HPDE6-E6E7 (cell line): ENCODE measurements around the gene HOXA7.

Source experiments
- DNase-seq: peaks from one replicate; pipeline ENCODE4 v3.0.0; 2011; ENCODE audit warnings: missing footprints; ENCODE audit errors: extremely low spot score

The HOXA7 gene

DNA sequence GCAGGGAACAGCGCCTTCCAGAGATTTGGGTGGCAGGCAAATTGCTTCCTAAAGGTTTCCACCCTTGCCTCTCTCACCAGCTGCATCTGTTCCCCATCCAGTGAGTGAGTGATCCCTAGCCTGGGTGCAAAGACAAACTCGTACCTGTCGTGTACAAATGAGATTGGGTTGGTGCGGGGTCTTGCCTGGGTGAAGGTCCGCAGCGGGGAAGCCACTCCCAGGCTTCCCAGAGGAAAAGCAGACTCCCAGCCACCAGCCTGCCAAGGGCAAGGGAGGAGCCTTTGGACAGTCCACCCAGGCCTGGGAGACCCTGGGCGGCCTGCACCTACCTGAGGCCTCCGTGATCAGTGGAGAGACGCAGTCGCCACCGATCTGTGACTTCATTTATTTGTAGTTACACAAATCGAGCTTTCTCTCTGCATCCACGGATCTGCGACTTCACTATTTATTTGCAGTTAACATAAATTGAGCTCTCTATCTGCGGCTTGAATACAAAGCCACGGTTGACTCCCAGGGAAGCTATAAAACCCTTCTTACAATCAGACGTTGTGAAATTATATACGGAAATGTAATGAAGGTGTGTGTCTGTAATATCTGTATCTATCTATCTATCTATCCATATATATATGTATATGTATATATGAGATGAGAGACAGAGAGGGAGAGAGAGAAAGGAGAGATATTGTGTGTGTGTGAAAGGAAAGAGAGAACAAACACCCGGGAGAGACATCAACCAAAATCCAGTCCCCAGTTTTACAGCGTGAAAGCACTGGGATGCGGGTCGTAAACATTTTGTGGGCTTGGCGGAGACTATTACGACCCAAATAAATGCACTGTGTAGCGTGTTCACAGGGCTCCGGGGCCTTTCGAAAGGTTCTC lies 3.0 kb upstream of the HOXA7 start:
- DNase-seq: no peak

DNA sequence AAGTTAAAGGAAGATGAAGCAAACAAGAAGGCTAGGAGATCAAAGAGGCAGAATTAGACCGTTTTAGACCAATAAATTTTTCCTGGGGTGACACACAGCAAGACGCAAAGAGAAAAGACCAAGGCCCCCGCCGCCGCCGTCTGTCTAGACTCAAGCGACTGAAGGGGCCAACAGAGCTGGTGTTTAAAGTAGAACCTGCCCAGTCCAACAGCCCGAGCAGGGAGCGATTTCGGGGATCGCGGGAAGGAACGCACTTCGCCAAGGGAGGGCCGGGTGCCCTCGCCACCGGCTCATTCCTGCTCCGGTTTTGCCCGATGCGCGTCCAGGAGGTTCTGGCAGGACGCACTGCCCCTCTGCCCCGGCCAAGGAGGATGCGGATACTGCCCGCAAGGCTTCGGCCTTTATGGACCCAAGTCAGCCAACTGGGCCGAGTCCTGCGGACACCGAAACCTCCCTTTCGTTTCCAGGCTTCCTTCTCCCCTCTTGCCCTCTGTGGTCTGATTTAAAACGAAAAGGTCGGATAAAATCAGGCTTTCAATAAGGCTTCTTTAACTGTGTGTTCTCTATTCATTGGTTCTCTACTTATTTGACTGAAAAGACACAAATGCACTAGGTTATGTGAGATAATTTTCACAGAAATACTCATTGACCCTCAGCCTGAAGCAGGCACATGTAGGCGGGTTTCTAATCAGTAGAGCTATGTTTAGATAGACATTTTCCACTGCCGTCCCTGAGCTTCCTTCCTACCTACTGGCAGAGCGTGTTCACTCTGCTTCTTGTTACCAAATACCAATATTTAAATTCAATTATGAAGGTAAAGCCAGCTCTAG lies 2.2 kb upstream of the HOXA7 start:
- DNase-seq: no peak

DNA sequence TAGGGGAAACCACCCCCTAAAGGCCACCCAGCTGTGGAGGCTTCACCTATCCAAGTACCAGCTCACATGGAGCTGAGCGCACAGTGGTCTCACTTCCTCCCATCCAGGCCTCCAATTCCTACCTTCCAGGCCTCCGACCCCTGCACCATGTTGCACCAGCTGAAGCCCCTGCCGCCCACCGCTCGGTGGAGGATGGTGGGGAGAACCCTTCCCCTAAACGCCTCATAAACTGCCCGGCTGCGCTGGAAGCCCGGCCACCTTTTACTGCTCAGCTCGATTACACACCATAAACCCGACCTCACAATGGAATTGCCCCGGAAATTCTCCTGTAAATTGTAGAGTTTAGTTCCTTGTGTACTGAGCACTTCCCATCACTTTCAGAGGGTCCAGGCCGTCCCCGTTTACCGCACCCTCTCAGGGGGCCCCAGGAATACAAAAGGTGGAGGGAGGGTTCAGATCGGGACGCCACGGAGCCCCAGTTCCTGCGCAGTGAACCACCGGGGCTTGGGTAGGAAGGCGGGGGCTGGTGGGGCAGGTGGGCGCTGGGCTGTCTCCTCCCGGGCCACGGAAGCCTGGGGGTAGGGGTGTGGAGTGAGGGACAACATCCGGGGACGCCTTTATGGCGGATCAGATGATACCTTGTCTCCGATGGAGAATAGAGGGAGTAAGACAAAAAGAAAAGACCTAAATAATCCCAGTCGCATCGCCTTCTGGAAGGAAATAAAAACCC lies 1.4 kb upstream of the HOXA7 start:
- DNase-seq: no peak

DNA sequence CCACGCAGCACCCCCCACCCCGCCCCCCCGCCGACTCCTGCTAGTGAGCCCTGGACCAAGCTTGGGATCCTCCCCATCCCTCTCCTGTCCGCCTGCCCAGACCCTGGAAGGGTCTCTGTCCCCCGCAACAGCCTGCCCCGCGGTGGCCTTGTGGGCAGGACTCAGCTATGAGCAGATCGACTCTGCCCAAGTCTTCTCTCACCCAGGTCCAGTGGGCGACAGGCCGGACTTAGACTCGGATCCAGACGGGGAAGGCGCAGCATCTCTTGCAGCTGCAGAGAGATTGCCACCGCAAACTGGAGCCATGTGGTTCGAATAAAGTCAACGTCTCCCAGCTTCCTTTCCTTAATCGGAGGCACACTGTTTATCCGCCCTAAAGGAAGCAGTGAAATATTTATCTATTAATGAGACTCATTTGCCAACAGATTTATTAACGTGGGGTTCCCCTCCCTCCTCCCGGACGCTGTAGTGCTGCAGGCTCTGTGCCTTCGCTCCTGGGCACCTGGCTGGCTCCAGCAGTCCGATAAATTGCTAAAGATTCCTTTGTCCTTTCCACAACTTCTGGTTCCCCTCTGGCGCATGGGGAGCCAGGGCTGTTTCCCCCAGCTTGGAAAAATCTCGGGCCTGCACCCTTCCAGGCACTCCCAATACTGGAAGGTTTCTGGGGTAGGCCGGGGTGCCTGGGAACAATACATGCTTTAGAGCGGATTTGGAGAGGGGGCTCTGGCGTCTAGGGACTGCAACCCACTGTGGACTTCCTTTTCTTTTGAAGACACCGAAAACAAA lies 634 bp upstream of the HOXA7 start:
- DNase-seq: no peak

DNA sequence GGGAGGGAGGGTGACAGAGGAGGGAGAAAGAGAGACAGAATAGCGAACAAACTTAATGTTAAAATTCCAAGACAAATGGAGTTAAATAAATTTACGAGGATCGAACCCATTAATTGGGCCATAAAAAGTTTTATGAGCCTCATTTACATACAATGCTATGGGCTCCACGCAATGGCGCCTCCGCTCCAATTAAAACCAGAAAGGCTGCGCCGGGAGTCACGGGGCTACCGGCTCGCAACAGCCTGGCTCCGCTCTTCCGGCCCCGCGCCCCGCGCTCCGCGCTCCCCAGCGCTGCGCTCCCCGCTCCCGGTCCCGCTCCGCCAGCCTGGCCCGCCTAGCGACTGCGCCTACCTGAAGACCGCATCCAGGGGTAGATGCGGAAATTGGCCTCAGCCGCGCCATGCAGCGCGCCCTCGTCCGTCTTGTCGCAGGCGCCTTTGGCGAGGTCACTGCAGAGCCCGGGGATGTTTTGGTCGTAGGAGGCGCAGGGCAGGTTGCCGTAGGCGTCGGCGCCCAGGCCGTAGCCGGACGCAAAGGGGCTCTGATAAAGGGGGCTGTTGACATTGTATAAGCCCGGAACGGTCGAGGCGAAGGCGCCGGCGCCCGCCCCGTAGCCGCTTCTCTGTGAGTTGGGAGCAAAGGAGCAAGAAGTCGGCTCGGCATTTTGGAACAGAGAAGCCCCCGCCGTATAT lies 513 bp downstream of the HOXA7 start:
- no peak for DNase-seq

DNA sequence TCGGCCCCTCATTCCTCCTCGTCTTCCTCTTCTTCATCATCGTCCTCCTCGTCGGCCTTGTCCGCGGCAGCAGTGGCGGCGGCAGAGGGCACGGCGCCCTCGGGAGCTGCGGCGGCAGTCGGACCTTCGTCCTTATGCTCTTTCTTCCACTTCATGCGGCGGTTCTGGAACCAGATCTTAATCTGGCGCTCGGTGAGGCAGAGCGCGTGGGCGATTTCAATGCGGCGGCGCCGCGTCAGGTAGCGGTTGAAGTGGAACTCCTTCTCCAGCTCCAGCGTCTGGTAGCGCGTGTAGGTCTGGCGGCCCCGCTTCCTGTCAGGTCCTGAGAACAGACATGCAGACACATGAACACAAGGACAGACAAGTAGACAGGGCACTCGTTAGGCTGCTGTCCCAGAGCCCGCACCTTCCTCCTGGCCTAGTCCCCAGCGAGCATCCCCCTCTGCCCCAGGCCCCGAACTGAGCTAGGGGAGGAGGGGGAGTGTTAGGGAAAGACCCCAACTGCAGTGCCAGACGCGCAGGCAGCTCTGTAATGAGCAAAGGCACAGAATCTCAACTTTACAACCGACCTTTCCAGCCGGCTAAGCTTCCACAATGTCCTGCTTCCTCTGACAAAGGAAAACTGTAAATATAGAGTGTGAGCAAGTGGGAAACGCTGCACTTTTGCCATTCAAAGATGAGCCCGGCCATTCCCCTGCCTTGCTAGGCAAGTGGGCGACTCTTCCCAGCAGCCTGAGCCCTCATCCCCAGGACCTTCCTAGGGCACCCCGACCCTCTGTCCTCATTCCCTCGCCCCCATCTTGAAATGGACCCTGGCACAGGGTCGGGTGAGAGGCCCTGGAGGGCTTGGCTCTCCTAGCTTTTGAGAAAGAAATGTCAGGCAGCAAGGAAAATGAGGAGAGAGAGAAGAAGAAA lies 1.3 kb downstream of the HOXA7 start:
- DNase-seq: no peak

DNA sequence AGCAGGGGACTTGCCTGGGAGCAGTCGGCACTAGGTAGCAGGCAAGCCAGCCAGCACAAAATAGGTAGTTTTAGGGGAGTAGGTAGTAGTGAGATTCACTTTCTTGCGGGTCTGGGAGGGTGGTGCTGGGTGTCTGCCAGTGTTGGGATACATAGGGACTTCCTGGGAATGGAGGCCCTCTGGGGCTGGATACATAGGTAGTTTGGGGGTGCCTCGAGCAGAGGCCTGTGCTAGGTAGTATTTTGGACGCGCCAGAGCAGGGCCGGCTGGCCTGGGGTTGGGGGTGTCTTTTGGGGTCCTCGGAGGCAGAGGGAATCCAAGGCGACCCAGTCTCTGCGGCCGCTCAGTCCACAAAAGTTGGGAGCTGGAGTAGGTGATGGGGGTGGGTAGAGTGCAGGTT lies 2.1 kb downstream of the HOXA7 start:
- no peak for DNase-seq

DNA sequence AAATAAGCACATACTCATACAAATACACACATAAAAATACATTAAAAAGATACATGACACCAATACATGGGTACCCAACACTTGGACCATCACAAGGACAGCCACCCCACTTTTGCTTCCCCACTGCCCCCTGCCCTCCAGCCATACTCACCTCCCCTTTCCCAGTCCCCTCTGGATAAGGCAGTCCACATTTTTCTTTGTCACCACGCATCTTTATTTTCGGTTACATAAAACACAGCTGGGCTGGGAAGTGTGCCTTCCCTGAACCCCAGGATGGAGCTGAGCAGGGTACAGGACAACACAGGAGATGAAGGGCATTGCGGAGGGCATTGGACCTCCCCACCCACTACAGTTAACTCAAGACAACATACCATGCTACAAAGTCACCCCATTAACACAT lies 2.9 kb downstream of the HOXA7 start:
- DNase-seq: no peak

DNA sequence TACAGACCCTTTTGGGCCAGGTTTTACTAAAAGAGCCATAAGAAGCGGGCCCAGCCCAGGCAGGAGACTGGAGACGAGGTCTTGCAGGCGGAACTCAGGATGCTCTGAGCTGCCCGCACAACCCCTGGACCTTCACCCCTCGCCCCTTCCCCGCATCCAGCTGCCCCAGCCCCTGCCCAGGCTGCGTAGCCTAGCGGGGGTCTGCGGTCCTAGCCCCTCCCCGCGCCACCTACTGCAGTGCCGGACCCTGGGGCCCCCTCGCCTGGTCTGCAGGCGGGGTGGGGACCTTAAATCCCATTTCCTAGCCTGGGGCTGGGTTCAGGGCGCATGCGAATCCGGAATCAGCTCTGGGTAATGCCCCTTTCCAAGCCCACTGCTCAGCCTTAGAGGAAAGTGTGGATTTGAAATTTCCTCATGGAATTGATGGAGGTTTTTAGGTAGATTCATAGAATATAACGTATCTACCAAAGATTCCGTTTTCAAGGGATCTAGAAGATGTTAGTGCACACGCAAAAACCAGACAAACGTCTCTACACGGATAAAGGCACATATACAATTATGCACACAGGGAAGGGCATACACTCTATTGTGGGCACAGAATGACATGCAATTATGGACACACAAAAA lies 3.5 kb downstream of the HOXA7 start:
- no peak for DNase-seq

DNA sequence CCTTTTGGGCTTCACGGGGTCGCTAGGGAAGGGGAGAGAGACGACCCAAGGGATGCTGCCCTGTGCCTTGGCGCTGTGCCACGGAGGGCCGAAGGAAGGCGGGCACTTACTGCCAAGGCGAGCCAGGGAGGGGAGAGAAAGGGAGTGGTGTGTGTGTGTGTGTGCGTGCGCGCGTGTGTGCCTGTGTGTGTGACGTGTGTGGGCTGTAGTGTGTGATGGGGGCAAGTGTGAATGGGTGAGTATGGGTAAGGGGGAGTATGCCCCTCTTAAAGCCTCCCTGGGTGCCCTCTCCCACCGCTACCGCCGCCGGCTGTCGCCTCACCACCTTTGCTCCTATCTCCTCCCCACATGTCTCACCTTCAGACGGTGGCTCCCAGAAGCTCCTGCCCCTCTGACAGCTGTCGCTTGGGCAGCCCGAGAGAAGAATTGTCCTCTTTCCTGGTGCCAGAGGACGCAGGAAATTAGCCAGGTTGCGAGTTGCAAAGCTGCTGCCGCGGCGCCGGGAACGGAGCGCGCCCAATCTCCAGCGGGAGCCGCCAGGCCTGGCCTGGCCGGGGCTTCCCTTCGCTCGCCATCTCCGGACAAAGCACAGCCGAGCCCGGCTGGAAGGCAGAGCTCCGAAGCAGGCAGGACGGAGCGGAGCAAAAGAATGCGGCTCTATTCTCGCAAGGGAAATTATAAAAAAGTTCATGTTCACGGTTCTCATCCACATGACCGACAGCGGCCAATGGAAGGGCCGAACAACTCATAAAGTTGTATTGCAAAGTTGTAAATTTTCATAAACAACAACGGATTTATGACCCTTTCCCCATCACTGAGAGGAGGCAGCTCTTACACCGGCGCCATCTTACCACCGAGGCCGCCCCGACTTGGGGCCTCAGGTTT lies 4.3 kb downstream of the HOXA7 start, which contains the start of gene HOXA3:
Gene HOXA3, minus strand, starts transcription at position 653 of the 885 bp plus-strand sequence. CDS start 41,943 bp downstream, outside the sequence.
- no peak for DNase-seq

DNA sequence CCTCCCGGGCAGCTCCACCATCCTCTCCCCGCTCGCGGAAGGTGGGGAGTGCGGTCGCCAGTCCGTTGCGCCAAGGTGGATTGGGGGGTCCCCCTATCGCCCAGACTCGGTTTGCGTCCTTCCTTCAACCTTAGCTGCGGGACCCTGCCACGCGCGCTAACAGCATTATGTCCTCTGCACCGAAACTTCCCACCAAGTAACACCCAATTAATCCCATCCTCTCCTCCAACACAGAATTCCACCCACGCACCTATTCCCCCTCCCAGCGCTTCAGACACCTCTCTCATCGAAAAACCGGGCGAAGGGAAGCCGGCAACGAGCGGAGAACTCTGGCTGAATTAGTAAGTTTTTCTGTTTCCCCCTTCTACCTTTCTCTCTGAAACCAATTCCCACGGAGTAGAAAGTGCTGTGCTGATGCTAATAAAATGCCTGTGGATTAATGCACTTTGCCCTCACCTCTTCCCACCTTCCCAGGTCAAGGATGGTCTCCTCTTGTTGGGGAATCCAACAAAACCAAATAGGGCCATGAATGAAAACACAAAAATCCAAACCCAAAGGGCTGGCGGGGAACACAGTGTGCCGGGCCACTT lies 5.0 kb downstream of the HOXA7 start:
- no peak for DNase-seq

DNA sequence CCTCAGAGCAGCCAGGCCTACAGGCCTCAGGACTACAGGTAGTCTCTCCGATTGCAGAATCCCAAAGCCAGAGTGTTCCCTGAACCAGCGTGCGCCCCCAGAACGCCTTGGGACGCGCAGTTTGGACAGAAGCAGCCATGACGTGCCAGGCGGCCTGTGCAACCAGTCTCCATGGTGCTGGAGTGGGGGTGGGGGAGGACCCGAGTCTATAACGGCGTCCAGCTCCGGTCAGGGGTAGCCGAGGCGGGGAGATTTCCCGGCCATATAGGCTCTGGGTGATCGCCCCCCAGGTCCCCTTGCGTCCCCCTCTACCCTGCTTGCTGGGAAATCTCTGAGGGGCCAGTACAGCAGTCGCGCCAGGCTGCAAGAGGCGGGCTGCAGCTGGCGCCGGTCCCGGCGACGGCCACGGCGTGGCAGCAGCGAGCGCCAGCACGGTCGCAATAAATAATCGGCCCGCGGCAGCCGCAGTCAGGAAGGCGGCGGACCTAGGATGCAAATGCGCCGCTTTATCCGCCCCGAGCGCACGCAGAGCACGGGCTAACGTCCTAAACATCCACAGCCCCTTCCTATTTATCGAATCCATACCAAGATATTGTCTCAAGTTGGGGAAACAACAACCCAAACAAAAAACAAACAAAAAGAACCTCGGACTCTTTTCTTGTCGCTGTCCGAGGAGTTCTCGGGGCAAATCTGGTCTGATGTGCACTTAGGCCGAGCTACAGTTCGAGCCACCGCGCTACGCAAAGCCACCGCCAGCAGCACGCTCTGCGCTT lies 5.7 kb downstream of the HOXA7 start:
- no peak for DNase-seq

DNA sequence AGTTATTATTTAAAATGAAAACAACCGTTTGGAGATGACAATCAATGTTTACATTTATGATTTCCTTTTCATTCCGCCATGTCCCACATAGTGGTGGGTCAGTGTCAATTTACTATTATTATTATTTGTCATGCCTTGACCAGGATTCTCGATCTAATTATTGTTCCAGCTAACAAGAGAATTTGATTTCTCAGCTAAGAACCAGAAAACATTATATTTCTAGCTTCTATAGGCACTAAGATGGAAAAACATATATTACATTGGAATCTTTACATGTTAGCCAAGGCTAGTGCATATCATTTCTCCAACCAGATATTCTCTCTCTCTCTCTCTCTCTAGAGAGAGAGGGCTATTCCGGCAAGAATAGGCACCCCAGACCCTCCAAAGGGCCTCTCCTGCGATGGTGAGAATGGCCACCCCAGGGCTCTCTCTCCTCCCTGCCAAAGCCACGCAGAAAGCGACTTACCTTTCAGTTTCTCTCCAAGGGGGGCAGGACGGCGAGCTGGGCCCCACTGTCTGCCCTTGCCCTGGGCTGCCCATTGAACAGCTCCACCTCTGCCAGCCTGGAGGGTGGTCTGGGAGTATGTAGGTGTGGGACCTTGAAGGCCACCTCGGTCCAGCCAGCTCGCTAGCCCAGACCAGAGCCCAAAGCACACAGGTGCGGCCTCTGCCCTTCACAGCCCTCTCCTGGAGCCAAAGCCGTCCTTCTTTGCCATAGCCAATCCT lies 6.5 kb downstream of the HOXA7 start:
- DNase-seq: no peak

DNA sequence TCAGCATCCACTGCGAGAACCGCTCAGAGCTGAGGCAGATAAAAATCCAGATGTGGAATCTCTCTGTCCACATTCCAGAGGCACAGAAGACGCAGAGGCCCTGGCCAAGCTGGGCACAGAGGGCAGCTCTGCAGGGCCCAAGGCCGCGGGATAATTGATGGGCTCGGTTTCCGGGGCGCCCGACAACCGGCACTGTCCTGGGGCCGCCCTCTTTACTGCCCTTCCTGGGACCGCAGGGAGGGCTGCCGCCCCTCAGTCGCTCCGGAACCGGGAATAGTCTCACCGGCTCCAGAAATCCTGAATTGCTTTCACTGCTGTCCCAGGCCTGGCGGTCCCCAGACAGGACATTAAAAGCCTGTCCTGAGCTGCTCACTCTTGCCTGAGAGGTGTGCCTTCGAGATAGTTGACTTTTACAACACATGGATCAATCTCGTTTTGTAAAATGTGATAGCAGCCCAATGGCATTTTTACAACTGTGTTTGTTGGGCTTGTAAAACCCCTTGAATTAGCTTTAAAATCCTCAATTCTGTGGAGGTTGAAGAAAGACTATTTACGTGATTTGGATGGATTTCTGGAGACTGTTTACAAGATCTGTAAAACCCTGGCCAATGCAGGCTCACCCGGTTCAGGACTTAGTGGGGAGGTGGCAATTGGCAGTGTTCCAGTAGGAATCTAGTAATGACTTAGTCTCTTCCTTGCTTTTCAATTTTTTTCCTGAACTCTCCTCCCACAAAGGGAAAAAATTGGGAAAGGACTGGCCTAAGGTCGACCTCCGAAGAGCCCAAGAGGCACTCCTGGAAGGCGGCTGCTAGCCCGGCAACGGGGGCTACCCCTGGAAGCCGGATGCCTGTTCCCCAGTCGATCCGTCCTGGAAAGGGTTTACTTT lies 7.5 kb downstream of the HOXA7 start:
- DNase-seq: no peak

DNA sequence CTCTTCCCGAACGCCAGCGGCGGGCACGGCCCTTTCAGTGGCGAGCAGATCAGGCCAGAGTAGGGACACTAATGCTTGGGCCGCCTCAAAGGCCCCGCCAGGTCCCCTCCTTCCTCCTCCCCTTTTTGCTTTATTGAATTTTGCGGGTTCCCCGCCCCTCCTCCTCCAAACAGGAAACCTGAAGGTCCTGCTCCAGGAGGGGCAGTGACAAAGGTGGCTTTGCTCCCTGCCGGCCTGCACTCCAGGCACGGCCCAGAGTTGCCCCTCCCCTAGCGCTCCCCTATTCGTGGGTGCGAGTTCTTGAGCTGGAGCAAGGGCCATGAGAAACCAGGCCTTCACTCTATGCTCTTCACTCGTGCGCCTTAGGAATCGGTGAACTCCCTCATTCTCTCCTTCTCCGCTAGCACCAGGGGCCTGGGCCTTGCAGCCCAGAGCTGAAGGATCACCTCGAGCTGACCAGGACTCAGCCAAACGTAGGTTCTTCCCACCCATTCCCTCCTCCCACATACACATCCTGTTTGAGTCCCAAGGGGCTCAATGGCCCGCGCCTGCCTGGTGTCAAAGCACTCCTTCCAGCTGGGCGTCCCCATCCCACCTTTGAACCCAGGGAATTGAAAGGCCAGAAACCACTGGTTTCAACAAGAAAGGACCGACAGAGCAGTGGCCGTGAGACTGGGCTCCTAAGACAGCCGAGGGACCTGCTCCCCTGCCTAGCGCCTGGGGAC lies 8.3 kb downstream of the HOXA7 start:
- no peak for DNase-seq
